OCI-LY3 (cell line): ENCODE measurements around the gene FRG2.
"Not testable (repeated sequence)": the region's sequence is repeated elsewhere in the genome, so short reads cannot be mapped to it uniquely, and the experiment has no call there.

ENCODE experiments used
- CTCF ChIP-seq: fragments of 200-600, 300-600 bp; sonication (generic); IDR thresholded peaks from 2 replicates; pipeline ENCODE4 v1.5.1; 2014; ENCODE audit warnings: antibody characterized with exemption, low read length, low read depth
- EZH2phosphoT487 ChIP-seq: fragments of 200-600 bp; shearing (Covaris generic); IDR thresholded peaks from 2 replicates; pipeline ENCODE4 v1.6.1; 2018; ENCODE audit warnings: antibody characterized with exemption, mixed run types, low read depth

- not testable (repeated sequence) for TF ChIP-seq CTCF, EZH2phosphoT487
Observed at GRCh38 chr4:189985651-189986243, 41.3 kb downstream of the FRG2 start.
